Dermis blood vessel endothelial cell (primary cell): ENCODE results near the gene KCNK16. TPM values are rescaled to one million over a fixed set of nuclear protein-coding genes. Genes with fewer than 3 reads are reported as not detected.

Source experiments
- DNase-seq: peaks from one replicate; pipeline ENCODE4 v3.0.0; 2010
- total RNA-seq: library from RNA; depleted of rRNA; stranded (reverse); fragments of >200 nt; gene quantifications from 2 replicates; pipeline ENCODE4 v1.2.3, GENCODE V29; 2014

KCNK16 gene
- total RNA-seq, 1 donor from 2014 or later, result not detected

DNA sequence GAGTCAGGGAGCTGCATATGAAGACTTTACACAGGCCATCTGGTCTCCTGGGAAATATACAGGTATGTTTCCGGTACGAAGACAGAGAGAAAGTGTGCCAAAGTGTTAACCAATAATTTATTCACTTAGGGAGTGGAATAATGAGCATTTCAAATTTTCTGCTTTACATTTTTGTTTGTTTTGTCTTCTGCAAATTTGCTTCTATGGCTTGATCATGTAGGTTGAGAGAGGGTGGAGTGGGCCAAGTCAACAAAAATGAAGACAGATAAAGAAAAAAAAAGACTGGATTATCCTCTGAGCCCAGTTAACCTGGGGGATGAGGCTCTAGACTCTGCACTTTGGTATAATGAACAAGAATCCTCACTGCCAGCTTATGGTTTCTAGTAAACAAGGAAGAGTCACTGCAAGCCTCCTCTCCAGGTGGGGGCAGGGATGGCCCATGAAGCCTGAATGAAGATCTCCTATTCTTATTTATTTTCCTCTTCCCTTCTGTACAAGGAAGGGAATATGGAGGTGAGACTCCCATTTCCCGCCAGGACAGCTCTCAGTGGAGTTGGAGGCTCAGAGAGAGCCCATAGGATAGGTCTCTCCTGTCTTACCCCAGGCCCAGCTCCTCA lies 46.0 kb downstream of the KCNK16 start:
- no peak for DNase-seq

DNA sequence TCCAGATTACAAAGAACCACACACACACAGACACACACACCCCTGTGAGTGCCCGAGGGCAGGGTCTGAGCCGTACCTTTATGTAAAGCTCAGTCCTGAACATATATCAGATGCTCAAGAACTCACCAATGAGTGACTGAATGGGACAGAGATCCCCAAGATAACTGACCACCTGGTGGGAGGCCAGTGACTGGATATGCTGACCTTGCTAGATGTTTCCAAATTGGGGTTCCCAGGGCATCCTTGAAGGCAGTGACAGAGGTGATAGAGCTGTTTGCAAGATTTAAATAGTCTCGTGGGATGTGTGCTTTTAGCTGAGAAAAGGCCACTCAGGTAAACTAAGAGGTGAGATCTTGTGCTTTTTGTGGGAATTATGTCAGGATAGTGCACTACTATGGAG lies 47.6 kb downstream of the KCNK16 start:
- no peak for DNase-seq

DNA sequence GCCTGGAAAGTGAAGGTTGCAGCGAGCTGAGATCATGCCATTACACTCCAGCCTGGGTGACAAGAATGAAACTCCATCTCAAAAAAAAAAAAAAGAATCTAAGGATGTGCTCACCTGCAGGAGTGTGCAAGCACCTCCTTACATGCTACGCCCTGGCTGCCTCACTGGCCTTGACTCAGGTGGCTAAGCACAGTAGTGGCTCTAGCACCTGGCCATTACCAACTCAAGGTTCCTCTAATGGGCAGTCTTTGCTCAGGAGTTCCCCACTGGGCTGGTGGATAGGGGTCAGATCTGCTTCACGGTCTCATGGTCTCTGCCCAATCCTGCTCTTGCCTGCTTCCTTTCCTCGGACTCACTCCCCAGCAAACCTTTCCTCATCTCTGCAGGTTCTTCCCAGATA lies 48.0 kb downstream of the KCNK16 start:
- no peak for DNase-seq

DNA sequence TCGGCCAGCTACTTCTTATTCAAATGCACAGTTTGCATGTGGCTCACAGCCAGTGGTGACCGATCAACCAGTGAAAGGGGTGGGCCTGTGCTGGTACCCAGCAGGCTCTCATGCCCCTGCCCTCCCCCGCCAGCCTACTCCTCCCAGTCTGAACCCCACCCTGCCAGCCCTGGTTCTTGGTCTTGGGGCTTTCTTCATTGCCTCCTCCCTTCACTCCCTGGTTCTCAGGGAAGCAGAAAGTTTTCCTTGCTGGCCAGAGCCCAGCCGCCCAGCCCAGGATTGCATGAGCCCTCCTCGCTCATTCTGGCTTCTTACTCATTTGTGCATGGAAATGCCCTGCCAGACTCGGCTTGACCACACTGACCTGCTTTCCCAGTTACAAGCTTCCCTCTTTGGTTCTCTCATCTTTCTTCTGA lies 49.1 kb downstream of the KCNK16 start:
- DNase-seq, result no peak

DNA sequence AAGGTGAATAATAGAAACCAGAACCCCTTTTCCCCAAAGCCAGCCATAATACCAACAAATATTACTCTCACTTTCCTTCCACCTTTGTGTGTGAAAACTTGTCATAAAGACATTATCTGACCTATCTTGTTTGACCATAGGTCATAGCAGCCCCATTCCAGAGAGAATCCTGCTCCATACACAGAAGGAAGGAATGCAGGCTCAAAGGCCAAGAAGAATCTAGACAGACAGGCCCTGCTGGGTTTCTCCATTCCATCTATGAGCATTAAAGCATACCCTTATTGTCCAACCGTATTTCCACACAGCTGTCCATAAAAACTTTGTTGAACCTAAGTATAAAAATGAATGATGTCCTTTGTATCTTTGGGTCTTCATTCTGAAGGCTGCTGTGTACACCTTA lies 52.5 kb downstream of the KCNK16 start:
- no peak for DNase-seq

DNA sequence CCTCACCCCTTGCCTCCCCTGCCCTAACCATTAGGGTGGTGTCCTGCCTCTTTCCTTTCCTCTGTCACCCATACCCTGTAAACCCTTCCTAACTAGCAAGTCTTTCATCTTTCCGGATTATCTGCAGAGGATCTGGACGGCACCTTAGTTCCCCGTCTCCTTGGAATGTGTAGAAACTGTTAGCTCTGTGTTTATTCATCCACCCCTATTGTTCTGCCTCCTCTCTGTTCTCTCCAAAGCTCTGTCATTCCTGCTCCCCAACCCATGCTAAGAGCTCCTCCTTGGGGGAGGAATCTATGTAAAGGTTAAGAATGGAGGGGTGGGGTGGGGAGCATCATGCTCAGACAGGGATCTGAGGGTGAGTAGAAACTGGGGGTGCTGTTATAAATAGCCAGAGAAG lies 53.8 kb downstream of the KCNK16 start:
- DNase-seq, result no peak

DNA sequence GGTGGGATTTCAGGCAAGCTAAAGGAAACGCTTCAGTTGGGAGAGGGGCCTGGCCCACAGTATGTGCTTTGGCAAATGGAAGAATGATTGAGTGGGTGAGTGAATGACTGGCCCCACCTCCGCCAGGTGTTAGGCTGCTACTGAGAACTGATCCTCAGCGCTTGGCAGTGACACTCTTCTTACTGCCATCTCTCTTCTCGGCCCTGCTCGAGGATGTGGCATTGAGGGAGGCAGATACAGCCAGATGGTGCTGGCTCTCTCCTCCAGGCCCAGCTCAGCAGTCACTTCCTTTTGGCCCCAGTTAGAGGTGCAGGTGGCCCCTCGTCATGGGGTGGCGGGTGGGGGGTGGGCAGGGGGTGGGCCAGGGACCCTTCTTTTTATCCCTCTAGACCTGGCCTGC lies 54.3 kb downstream of the KCNK16 start:
- no peak for DNase-seq

DNA sequence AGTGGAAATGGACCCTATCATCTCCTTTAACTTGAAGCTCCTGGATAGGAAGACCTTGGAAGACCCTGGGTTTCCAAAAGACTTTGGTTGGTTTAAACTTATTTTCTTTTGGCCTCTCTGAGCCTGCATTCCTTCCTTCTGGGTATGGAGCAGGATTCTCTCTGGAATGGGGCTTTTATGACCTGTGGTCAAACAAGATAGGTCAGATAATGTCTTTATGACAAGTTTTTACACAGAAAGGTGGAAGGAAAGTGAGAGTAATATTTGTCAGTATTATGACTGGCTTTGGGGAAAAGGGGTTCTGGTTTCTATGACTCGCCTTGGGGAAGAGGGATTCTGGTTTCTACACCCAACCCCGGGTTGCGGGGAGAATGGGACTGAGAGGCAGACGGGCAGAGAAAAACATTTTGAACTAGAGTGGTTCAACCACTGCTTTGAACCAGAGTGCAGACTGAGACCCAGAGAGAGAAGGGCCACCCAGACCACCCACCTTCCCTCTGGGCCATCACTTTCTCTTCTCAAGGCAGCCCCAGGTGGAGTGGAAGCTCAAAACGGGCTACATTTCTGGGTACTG lies 55.6 kb downstream of the KCNK16 start:
- no peak for DNase-seq

DNA sequence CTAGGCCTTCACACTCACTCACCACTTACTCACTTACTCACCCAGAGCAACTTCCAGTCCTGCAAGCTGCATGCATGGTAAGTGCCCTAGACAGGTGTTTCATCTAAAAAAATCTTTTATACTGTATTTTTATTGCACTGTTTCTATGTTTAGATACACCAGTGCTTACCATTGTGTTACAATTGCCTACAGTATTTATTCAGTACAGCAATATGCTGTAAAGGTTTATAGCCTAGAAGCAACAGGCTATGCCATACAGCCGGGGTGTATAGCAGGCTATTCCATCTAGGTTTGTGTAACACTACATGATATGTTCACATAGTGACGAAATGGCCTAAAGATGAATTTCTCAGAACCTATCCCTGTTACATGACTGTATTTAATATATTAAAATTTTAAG lies 56.1 kb downstream of the KCNK16 start:
- no peak for DNase-seq

Other genes starting within 250 kb of the KCNK16 start
- gene SAYSD1, start 207.5 kb downstream of the KCNK16 start, total RNA-seq, result 8.5 and 14.0 TPM in 2 replicates
- gene KCNK5, start 93.2 kb downstream of the KCNK16 start, total RNA-seq, result 0.17 TPM in 1 of 2 replicates, not detected in the other
- not detected in 2 replicates for gene KCNK17, start 8.3 kb downstream of the KCNK16 start, total RNA-seq